Measurements from ENCODE around the gene CSF3.

- TF ChIP-seq CTCF (conservative IDR thresholded peaks at IDR 0.05) (no peak), EZH2 (IDR thresholded peaks at IDR 0.05; ENCODE audit: low read depth) (no peak)
These were observed 43.0 kb upstream of the CSF3 start for GRCh38 chr17:39972271-39972670.

All from PC-9 (cell line).